ENCODE data around the gene BCKDHA.

The BCKDHA gene

DNA sequence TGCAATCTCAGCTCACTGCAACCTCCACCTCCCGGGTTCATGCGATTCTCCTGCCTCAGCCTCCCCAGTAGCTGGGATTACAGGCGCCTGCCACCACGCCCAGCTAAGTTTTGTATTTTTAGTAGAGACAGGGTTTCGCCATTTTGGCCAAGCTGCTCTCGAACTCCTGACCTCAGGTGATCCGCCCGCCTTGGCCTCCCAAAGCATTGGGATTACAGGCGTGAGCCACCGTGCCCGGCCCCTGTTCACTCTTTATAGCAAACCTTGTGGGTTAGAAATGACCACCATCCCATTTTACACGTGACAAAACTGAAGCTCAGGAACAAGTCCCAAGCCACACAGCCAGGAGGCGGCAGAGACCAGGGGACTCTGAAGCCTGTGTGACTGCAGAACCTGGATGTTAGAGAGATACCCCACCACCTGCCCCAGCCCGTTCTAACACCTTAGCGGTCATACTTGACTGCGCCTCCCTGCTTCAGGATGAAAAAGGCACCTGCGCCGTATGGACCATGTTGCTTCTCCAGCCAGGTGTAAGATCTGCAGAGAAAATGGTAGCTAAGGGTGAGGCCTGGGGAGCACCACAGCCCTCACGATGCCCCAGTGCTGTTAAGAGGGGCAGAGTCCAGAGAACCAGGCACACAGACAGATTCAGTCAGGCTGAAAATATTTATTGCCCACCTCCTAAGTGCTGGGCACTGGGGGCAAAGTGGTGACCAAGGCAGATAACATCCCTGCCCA, 38.5 kb downstream of the BCKDHA start:
- Mint-ChIP-seq H3K4me1 (ENCODE audit: low read depth) (peaks cover 11% of the 10 kb centered on the region), H3K27me3 (no peaks in the 10 kb centered on the region), H3K4me3 (no peak overlapping the region), H3K9me3 (no peaks in the 10 kb centered on the region), H3K36me3 (ENCODE audit: low read depth) (peaks cover 37% of the 10 kb centered on the region), H3K27ac (no peak overlapping the region)

- Mint-ChIP-seq H3K27me3 (no peaks in the 10 kb centered on the region), H3K9me3 (no peaks in the 10 kb centered on the region), H3K36me3 (ENCODE audit: low read depth) (peaks cover 32% of the 10 kb centered on the region), H3K4me3 (no peak overlapping the region), H3K4me1 (ENCODE audit: low read depth) (peaks cover 11% of the 10 kb centered on the region), H3K27ac (peak overlapping the region; percentile 24)
Measured at GRCh38 chr19:41436674-41436951, 39.0 kb downstream of the BCKDHA start.

- peaks cover 22% of the 10 kb centered on the region for H3K36me3 Mint-ChIP-seq (ENCODE audit: low read depth)
- no peaks in the 10 kb centered on the region for H3K9me3 Mint-ChIP-seq
- H3K4me3 Mint-ChIP-seq, result no peak overlapping the region
- H3K27me3 Mint-ChIP-seq, result no peaks in the 10 kb centered on the region
- H3K27ac Mint-ChIP-seq, result peak overlapping the region; percentile 65
- peaks cover 11% of the 10 kb centered on the region for H3K4me1 Mint-ChIP-seq (ENCODE audit: low read depth)
Measured at GRCh38 chr19:41437944-41438574, 40.4 kb downstream of the BCKDHA start.

- Mint-ChIP-seq H3K9me3 (no peaks in the 10 kb centered on the region), H3K27ac (peak within 1 kb of the TSS; percentile 75), H3K27me3 (no peaks in the 10 kb centered on the region), H3K36me3 (ENCODE audit: low read depth) (peaks cover 17% of the 10 kb centered on the region), H3K4me3 (no peak within 1 kb of the TSS), H3K4me1 (ENCODE audit: low read depth) (peaks cover 11% of the 10 kb centered on the region)
Measured at GRCh38 chr19:41439441-41440222, 42.0 kb downstream of the BCKDHA start, which contains the start of gene DMAC2. DMAC2 (minus strand) TSS chr19:41439912; CDS start chr19:41439899, 13 bp downstream.

DNA sequence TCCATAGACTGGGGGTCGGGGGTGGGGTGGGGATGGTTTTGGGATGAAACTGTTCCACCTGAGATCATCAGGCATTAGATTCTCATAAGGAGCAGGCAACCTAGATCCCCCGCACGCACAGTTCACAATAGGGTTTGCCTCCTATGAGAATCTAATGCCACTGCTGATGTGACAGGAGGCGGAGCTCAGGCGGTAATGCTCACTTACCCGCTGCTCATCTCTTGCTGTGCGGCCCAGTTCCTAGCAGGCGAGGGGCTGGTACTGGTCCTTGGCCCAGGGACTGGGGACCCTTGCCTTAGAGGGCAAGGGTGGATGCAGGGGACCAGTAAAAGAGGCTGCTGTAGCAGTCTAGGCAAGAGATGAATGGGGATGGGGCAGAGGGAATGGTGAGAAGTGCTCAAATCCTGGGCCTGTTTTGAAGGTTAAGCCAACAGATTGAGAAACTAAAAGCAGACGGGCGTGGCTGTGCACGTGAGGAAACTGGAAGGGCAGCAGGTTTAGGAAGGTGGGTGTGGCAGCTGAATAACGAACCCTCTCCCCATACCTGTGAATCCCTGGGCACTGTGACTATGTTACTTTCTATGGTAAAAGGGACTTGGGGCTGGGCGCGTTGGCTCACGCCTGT, 43.8 kb downstream of the BCKDHA start:
- Mint-ChIP-seq H3K36me3 (ENCODE audit: low read depth) (peaks cover 16% of the 10 kb centered on the region), H3K4me3 (no peak overlapping the region), H3K9me3 (no peaks in the 10 kb centered on the region), H3K27me3 (peaks cover 2% of the 10 kb centered on the region), H3K27ac (no peak overlapping the region), H3K4me1 (ENCODE audit: low read depth) (peaks cover 11% of the 10 kb centered on the region)

DNA sequence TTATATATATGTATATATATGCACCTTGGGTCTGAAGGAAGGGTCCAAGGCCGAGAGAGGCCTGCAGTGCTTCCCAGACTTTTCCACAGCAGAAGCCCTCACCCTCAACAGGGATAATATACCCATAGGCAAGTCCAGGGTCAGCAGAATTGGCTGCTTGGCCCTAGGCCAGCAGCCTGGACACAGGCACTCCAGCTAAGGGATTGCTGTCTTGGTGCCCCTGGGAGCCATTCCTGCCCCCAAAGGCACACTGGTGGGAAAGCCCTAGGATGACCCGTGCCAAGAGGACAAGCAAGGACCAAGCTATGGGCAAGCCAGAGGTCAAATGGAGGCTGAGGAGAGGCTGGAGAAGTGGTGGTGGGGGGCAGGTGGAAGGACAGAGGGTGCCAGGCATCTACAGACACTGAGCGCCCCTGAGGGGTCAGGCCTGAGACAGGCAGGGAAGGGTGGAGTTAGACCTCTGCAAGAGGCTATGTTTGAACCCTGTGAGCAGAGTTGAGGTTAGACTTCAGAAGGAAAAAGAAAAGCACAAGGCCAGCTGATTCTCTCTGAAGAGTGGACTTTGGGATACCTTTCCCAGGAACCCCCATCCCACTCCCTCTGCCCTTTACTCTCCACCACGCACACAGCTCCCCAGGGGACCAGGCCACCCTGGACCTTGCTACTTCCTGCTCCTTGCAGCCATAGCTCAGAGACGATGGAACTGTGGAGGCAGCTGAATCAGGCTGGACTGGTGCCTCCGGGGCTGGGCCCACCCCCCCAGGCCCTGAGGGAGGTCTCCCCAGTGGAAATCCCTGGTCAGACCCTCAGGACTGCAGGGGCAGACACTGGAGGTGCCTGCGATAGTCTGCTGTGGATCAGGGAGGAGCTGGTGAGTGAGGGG, 45.1 kb downstream of the BCKDHA start, which contains the start of gene ERICH4:
TSS of gene ERICH4 (plus strand) at position 684 of the 883 bp plus-strand sequence. CDS start at position 698, 14 bp downstream.
- no peak within 1 kb of the TSS for H3K4me3 Mint-ChIP-seq
- no peaks in the 10 kb centered on the region for H3K9me3 Mint-ChIP-seq
- peaks cover 8% of the 10 kb centered on the region for H3K36me3 Mint-ChIP-seq (ENCODE audit: low read depth)
- H3K27ac Mint-ChIP-seq, result peak within 1 kb of the TSS; percentile 7
- peaks cover 8% of the 10 kb centered on the region for H3K4me1 Mint-ChIP-seq (ENCODE audit: low read depth)
- peaks cover 7% of the 10 kb centered on the region for H3K27me3 Mint-ChIP-seq

DNA sequence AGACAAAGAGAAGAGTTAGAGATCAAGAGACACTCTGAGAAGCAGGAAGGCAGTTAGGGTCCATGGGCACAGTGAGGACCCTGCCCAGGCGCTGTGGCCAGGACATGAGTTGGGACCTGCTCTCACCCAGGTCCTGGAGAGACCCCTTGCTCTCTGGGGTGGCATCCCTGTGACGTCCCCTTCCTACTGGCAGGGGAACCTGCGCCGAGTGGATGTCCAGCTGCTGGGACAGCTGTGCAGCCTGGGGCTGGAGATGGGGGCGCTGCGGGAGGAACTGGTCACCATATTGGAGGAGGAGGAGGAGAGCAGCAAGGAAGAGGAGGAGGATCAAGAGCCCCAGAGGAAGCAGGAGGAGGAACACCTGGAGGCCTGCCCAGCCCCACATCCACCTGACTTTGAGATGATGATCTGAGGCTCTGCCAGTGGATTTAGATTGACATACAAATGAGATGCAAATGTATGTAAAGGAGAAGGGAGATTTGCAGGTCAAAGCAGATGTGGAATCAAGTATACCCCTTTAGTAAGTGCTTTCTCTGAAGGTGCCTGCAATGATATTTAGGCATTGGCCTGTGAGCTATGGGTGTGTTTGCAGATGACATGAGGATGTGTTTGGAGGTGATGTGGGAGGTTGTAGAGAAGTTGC, 46.3 kb downstream of the BCKDHA start:
- H3K4me1 Mint-ChIP-seq (ENCODE audit: low read depth), result peaks cover 4% of the 10 kb centered on the region
- H3K36me3 Mint-ChIP-seq (ENCODE audit: low read depth), result no peaks in the 10 kb centered on the region
- no peaks in the 10 kb centered on the region for H3K9me3 Mint-ChIP-seq
- H3K4me3 Mint-ChIP-seq, result no peak overlapping the region
- peaks cover 11% of the 10 kb centered on the region for H3K27me3 Mint-ChIP-seq
- no peak overlapping the region for H3K27ac Mint-ChIP-seq

GRCh38 chr19:41445575-41445974, 48.0 kb downstream of the BCKDHA start:
- Mint-ChIP-seq H3K4me1 (ENCODE audit: low read depth) (peaks cover 4% of the 10 kb centered on the region), H3K9me3 (no peaks in the 10 kb centered on the region), H3K4me3 (no peak overlapping the region), H3K27ac (no peak overlapping the region), H3K27me3 (peaks cover 11% of the 10 kb centered on the region), H3K36me3 (ENCODE audit: low read depth) (no peaks in the 10 kb centered on the region)

DNA sequence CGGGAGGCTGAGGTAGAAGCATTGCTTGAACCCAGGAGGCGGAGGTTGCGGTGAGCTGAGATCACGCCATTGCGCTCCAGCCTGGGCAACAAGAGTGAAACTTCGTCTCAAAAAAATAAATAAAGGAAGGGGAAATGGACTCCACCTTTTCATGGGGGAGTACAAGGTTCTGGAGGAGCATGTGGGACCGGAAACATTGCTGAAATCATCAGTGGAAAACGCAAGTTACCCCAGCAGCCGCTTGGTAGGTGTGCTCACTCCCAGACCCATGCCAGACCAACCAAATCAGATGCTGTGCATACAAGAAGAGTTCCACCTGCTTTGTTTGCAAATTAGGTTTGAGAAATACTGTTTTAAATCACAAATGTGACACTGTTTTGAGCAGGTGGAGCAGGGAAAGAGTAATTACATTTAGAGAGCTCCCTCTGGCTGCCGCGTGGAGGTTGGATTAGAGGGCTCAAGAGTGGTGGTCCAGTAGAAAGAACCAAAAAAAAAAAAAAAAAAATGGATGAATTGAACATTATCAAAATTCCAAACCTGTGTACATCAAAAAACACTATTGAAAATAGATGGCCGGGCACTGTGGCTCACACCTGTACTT, 50.2 kb downstream of the BCKDHA start:
- peaks cover 11% of the 10 kb centered on the region for H3K27me3 Mint-ChIP-seq
- H3K9me3 Mint-ChIP-seq, result no peaks in the 10 kb centered on the region
- H3K4me3 Mint-ChIP-seq, result peak overlapping the region; percentile 10
- H3K27ac Mint-ChIP-seq, result no peak overlapping the region
- H3K36me3 Mint-ChIP-seq (ENCODE audit: low read depth), result no peaks in the 10 kb centered on the region
- peaks cover 4% of the 10 kb centered on the region for H3K4me1 Mint-ChIP-seq (ENCODE audit: low read depth)

- Mint-ChIP-seq H3K36me3 (ENCODE audit: low read depth) (no peaks in the 10 kb centered on the region), H3K4me1 (ENCODE audit: low read depth) (peaks cover 4% of the 10 kb centered on the region), H3K27me3 (peaks cover 11% of the 10 kb centered on the region), H3K4me3 (peak overlapping the region; percentile 72), H3K9me3 (no peaks in the 10 kb centered on the region), H3K27ac (peak overlapping the region; percentile 49)
Measured at GRCh38 chr19:41449079-41449864, 51.7 kb downstream of the BCKDHA start.

DNA sequence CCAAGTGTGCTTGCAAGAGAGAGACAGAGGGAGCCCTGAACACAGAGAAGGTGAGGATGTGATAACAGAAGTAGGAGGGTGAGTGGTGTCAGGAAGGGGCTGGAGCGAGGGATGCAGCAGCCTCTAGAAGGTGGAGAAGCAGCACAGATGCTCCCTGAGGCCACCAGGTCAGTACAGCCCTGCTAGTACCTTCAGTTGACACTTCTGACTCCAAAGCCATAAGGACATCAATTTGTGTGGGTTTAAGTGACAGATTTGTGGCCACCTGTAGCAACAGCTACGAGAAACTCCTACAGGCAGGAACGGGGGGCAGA, 52.2 kb downstream of the BCKDHA start:
- no peak overlapping the region for H3K4me3 Mint-ChIP-seq
- H3K27me3 Mint-ChIP-seq, result peaks cover 11% of the 10 kb centered on the region
- no peaks in the 10 kb centered on the region for H3K36me3 Mint-ChIP-seq (ENCODE audit: low read depth)
- H3K9me3 Mint-ChIP-seq, result no peaks in the 10 kb centered on the region
- H3K27ac Mint-ChIP-seq, result no peak overlapping the region
- H3K4me1 Mint-ChIP-seq (ENCODE audit: low read depth), result peaks cover 4% of the 10 kb centered on the region

GRCh38 chr19:41452584-41453275, 55.1 kb downstream of the BCKDHA start:
- H3K36me3 Mint-ChIP-seq (ENCODE audit: low read depth), result no peaks in the 10 kb centered on the region
- H3K27ac Mint-ChIP-seq, result no peak overlapping the region
- H3K4me1 Mint-ChIP-seq (ENCODE audit: low read depth), result peaks cover 19% of the 10 kb centered on the region
- no peak overlapping the region for H3K4me3 Mint-ChIP-seq
- no peaks in the 10 kb centered on the region for H3K9me3 Mint-ChIP-seq
- H3K27me3 Mint-ChIP-seq, result peaks cover 7% of the 10 kb centered on the region
